GM12891 (cell line): ENCODE results near the gene ADORA2A.
A peak's percentile ranks its signal among the peaks of the same experiment; 100 is the strongest.

Experiments
- DNase-seq: peaks from one replicate; pipeline ENCODE4 v3.0.0; 2011; ENCODE audit warnings: low spot score; ENCODE audit not compliant: insufficient read length
- FAIRE-seq: peaks from 2 replicates; lab custom pipeline; 2011; peaks lifted over from hg19 to GRCh38; lab: Jason Lieb, UNC
- PAX5 ChIP-seq: IDR thresholded peaks from 2 replicates; pipeline ENCODE4 v1.6.1; 2011; ENCODE audit warnings: low read length, moderate library complexity, mild to moderate bottlenecking; ENCODE audit not compliant: insufficient read depth, severe bottlenecking
- POLR2A ChIP-seq: IDR thresholded peaks from 2 replicates; pipeline ENCODE4 v1.6.1; 2011; ENCODE audit warnings: low read depth, low read length, control low read depth
- POLR2AphosphoS5 ChIP-seq: IDR thresholded peaks from 2 replicates; pipeline ENCODE4 v1.6.1; 2011; ENCODE audit warnings: low read depth, low read length, control low read depth
- POU2F2 ChIP-seq: IDR thresholded peaks from 2 replicates; pipeline ENCODE4 v1.6.1; 2011; ENCODE audit warnings: low read depth, mild to moderate bottlenecking, control low read depth, low read length, moderate library complexity
- SPI1 ChIP-seq: IDR thresholded peaks from 2 replicates; pipeline ENCODE4 v1.6.1; 2011; ENCODE audit warnings: low read depth, low read length, control low read depth
- TAF1 ChIP-seq: IDR thresholded peaks from 2 replicates; pipeline ENCODE4 v1.6.1; 2011; ENCODE audit warnings: low read depth, low read length, control low read depth

ADORA2A gene

DNA sequence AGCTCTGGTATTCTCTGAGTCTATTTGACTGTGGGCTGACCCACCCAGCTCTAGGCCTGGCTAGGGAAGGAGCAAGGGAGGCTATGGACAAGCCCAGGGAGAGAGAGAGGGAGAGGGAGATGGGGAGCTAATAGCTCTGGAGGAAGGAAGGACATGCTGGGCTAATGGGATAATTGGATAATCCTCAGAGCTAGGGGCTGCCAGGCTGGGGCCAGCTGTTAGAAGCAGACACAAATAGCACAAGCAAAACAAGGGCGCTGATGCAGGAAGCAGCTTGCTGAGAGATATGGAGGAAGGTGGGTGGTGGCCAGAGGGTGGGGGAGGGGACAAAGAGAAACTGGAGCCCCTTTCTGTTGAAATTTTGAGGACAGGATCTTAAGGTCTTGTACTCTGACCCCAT lies 23.2 kb downstream of the ADORA2A start:
- TF ChIP-seq SPI1 (no peak), POU2F2 (no peak), TAF1 (no peak), PAX5 (no peak), POLR2A (no peak), POLR2AphosphoS5 (no peak)
- DNase-seq (no peak), FAIRE-seq (no peak)

DNA sequence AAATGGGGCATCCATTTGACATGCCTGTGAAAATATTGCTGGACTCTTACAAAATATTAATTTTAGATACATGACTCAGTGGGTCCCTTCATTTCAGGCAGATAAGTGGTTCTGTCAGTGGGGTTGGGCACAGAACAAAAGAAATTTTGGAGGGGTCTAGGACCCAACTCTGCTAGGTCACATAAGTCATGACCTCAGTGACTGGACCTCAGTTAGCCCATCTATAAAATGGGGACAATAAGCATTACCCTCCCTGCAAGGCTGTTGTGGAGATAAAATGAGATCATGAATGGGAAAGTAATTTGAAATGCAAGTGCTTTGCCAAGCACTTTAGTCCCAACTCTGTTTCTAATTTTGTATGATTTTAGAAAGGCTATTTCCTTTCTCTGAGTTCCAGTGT lies 23.8 kb downstream of the ADORA2A start:
- no peak for FAIRE-seq
- TF ChIP-seq POU2F2 (no peak), TAF1 (no peak), POLR2AphosphoS5 (no peak), SPI1 (no peak), PAX5 (no peak), POLR2A (no peak)
- no peak for DNase-seq

DNA sequence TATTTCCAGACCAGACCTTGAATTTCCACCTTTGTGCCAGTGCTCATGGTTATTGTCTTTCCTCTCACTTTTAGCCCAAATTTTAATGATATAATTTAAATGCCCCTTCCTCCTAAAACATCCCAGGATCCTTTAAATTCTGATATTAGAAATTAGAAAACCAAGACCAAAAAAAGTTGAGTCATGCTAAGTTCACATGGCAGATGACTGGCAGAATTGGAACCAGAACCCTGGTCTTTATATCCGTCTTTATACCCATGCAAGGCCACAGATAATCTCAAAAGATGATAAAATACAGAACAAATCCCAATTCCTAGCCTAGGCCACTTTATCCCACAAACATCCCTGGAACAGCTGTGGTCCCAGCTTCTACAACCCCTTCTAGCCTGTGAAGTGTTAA lies 26.5 kb downstream of the ADORA2A start:
- DNase-seq (no peak), FAIRE-seq (no peak)
- TF ChIP-seq POU2F2 (no peak), PAX5 (no peak), POLR2AphosphoS5 (no peak), POLR2A (no peak), SPI1 (no peak), TAF1 (no peak)

DNA sequence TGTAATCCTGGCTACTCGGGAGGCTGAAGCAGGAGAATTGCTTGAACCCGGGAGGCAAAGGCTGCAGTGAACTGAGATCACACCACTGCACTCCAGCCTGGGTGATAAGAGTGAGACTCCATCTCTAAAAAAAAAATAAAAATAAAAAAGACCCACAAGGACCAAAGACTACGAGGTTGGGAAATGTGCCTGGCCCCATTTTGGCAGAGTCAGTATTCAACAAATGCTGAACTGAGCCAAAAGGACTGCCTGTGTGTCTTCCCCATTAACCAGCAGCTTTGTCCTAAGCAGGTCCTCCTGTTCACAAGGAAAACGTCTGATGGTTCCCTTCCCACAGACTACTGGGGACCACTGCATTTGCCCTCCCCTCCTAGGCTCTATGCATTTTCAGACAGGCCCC lies 27.6 kb downstream of the ADORA2A start:
- DNase-seq: no peak
- FAIRE-seq: no peak
- TF ChIP-seq PAX5 (no peak), POLR2A (no peak), SPI1 (no peak)

DNA sequence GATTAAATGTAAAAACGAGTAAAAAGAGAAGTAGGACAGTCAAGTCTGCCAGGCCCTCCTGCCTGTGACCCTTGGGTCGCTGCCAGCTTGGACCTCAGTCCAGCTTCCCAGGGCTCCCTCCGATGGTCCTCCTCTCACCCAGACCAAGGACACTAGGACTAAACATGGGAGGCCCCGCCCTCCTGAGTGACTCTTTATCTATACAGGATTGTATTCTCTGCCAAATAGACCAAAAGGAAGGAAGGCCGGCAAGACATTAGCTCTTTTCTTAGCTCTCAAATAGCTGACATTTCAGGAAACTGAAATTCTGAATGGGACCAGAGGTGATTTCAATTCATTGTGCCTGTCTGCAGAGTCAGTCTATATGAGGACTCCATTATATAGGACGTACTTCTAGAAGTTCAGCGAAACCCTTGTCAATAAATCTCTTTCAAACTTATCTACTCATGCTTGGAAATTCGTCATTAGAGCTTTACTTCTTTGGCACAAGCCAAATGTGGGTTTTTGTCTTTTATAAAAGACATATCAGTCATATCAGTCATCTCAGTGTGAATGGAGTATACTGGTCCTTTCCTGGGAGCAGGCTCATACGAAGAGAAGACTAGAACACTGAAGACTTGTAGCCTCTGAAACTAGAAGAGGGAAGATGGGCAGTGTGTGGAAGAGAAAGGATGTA lies 28.5 kb downstream of the ADORA2A start:
- DNase-seq (no peak), FAIRE-seq (no peak)
- no peak for TF ChIP-seq POU2F2
- TF ChIP-seq POLR2AphosphoS5: no peak
- TF ChIP-seq TAF1: no peak
- TF ChIP-seq PAX5: no peak
- no peak for TF ChIP-seq SPI1
- no peak for TF ChIP-seq POLR2A

DNA sequence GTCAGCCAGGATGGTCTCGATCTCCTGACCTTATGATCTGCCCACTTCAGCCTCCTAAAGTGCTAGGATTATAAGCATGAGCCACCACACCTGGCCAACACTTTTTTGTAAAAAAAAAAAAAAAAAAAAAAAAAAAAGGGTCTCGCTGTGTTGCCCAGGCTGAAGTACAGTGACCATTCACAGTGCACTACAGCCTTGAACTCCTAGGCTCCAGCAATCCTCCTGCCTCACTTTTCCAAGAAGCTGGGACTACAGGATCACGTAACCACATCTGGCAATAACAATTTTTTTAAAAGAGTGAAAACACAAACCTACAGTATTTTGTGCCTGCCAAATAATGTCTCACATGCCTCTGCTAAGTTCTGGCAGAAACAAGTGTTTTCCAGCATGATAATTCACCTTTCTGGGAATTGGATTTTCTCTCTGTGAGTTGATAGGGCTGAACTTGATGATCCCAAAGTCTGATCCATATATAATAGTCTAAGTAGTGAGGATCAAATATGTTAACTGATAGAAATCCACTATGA lies 30.6 kb downstream of the ADORA2A start:
- DNase-seq (no peak), FAIRE-seq (no peak)
- no peak for TF ChIP-seq POLR2A
- no peak for TF ChIP-seq PAX5
- no peak for TF ChIP-seq POLR2AphosphoS5

DNA sequence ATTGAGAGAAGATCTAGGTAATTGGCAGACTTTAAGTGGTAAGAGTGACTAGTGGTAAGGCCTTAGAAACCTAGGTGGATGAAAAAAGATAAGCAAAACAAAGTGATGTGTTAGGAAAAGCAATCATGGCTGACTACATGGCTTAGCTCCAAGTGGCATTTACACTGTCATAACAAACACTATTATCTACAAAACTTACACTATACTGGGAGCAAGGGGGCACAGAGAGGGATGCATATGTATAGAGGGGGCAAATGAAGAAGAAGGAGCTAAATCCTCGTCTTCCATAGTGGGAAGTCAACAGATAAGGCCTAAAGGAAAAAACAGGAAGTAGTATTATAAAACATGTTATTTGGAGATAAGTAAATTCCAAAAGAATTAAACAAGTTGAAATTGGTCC lies 32.5 kb downstream of the ADORA2A start:
- TF ChIP-seq SPI1 (no peak), TAF1 (no peak), POLR2AphosphoS5 (no peak), PAX5 (no peak), POU2F2 (no peak), POLR2A (no peak)
- DNase-seq (no peak), FAIRE-seq (no peak)

DNA sequence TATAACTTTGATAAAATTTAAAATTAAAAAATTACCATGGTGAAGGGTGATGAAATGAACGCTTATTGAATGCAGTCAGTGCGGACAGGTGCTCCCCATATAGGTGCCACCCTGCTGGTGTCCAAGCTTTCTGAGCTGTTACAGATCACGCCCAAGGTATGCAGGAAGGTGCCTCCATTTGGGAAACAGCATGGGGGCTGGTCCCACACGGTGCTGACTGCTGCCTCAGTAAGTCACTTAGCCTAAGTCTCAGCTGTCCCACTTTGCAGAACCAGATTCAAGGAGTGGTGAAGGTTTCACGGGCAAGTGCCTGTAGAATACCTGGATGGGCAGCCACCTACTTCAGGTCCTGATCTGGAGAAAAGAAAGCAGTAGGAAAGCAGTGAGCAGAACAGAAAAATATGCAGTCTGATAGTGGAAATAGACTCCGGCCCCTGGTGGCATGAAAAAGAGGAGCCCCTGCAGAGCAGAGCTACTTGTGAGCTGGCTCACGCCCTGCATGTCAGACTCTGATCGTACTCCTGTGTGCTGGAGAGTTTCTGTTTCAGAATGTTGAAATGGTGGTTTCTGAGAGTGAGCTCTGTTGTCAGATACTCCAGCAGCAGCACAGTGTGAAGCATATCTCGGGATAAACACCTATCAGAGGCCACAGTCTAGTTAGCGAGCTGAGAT lies 33.2 kb downstream of the ADORA2A start:
- TF ChIP-seq PAX5: no peak
- TF ChIP-seq SPI1: no peak
- peak; percentile 48; the same call in 1 of the 2 replicates for TF ChIP-seq TAF1
- TF ChIP-seq POLR2A: peak; percentile 52; the same call in 1 of the 2 replicates
- TF ChIP-seq POLR2AphosphoS5: no peak
- peak; percentile 75 for FAIRE-seq
- no peak for DNase-seq

DNA sequence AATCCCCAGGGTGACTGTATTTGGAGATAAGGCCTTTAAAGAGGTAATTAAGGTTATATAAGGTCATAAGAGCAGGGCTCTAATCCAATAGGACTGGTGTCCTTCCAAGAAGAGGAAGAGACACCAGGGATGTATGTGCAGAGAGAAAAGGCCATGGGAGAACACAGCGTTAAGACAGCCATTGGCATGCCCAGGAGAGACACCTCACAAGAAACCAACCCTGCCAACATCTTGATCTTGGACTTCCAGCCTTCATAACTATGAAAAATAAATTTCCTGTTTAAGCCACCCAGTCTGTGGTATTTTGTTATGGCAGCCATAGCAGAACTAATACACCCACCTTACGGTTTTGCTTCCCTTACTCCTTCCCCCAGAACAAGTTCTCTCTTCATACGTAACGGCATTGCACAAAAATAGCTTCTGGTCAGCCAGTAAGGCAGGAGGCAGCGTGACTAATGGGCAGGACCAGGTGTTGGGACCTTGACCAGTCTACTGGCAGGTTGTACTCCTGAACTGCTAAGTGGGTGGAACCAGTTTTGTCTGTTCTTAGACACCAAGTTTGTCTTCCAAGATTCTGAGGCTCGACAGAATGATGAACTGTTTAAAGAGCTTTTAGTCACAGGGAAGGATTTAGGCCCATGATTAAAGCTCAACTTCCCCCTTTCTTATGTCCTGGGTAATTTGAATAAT lies 35.8 kb downstream of the ADORA2A start:
- DNase-seq (no peak), FAIRE-seq (no peak)
- TF ChIP-seq POLR2AphosphoS5 (no peak), POU2F2 (no peak)
